Measurements from ENCODE around the gene MAML1. TPM values are rescaled to one million over a fixed set of nuclear protein-coding genes. Genes with fewer than 3 reads are reported as not detected.

Gene MAML1
- total RNA-seq, 1 experiment from 2014 or later, result 34.0 TPM

- peak overlapping the region; percentile 93 for H3K4me2 ChIP-seq
- ChIA-PET POLR2A (ENCODE audit: unreplicated experiment) (interaction anchor here (0.6 to 0.7 kb wide), 4 partner anchors 8 to 185 kb away, joined by 3 to 38 read pairs (median 7); no protein-coding TSS in a partner anchor), CTCF (interaction anchor here (0.6 to 0.7 kb wide), 3 partner anchors 15 to 518 kb away, joined by 3 to 8 read pairs (median 7); no protein-coding TSS in a partner anchor)
- H3K9me3 ChIP-seq (ENCODE audit: insufficient read depth, low read depth), result no peaks in the 10 kb centered on the region
- peaks cover 17% of the 10 kb centered on the region for H3K4me1 ChIP-seq (replicated peaks; ENCODE audit: insufficient read depth)
- H3K4me3 ChIP-seq, result peak overlapping the region; percentile 86
- no peaks in the 10 kb centered on the region for H3K27me3 ChIP-seq (ENCODE audit: insufficient read depth, low read depth)
- peak overlapping the region; percentile 65 for H3K27ac ChIP-seq
- TF ChIP-seq CTCF (conservative IDR thresholded peaks at IDR 0.05), result peak; percentile 54; the same call in 1 of the 2 replicates
- TF ChIP-seq EZH2 (IDR thresholded peaks at IDR 0.05; ENCODE audit: low read depth), result no peak
- peak overlapping the region; percentile 81 for H2AFZ ChIP-seq
- peak; percentile 66 to 93 for DNase-seq
- H4K20me1 ChIP-seq (ENCODE audit: insufficient read depth), result peaks cover 7% of the 10 kb centered on the region
- H3K79me2 ChIP-seq (ENCODE audit: low read depth), result peaks cover 9% of the 10 kb centered on the region; the same call in 1 of the 2 replicates
- BruUV-seq (replicated peaks), result no TSS peak
- intact Hi-C loops (cut with micrococcal nuclease; ENCODE audit: unreplicated experiment), result loop anchor here (1.0 to 5.0 kb wide), 5 partner anchors 10 to 174 kb away; partner anchors contain the start of genes HNRNPH1, MAML1 and MGAT4B
- peaks cover 35% of the 10 kb centered on the region for H3F3A ChIP-seq (ENCODE audit: insufficient read depth, low read depth)
- H3K36me3 ChIP-seq (ENCODE audit: low read depth), result no peaks in the 10 kb centered on the region; the same call in none of the 2 replicates
- no peaks in the 10 kb centered on the region for H3K9me2 ChIP-seq (ENCODE audit: insufficient read depth)
Measured at GRCh38 chr5:179795863-179796833, 63.5 kb downstream of the MAML1 start.

GRCh38 chr5:179796877-179797608 is 64.4 kb downstream of the MAML1 start:
- peak overlapping the region; percentile 86; the same call in 1 of the 2 replicates for H3K4me3 ChIP-seq
- no peak for DNase-seq

GRCh38 chr5:179797741-179798140 is 65.1 kb downstream of the MAML1 start:
- no TSS peak for BruUV-seq (replicated peaks)
- H3K27me3 ChIP-seq (ENCODE audit: insufficient read depth, low read depth), result no peaks in the 10 kb centered on the region
- H4K20me1 ChIP-seq (ENCODE audit: insufficient read depth), result peaks cover 18% of the 10 kb centered on the region
- H3F3A ChIP-seq (ENCODE audit: insufficient read depth, low read depth), result peaks cover 42% of the 10 kb centered on the region
- H3K27ac ChIP-seq, result no peak overlapping the region
- TF ChIP-seq CTCF (conservative IDR thresholded peaks at IDR 0.05) (no peak), EZH2 (IDR thresholded peaks at IDR 0.05; ENCODE audit: low read depth) (no peak)
- H3K79me2 ChIP-seq (ENCODE audit: low read depth), result peaks cover 19% of the 10 kb centered on the region; the same call in 1 of the 2 replicates
- no peak for DNase-seq
- H3K9me3 ChIP-seq (ENCODE audit: insufficient read depth, low read depth), result no peaks in the 10 kb centered on the region
- intact Hi-C loops (cut with micrococcal nuclease; ENCODE audit: unreplicated experiment), result loop anchor here (5.0 kb wide), 2 partner anchors 40 to 175 kb away; partner anchors contain the start of gene HNRNPH1
- H3K4me3 ChIP-seq, result no peak overlapping the region
- ChIA-PET CTCF (interaction anchor here (0.6 kb wide), 1 partner anchor 13 kb away, joined by 3 read pairs; no protein-coding TSS in a partner anchor), POLR2A (ENCODE audit: unreplicated experiment) (interaction anchor here (0.5 to 0.6 kb wide), 2 partner anchors 77 to 1576 kb away, joined by 3 to 11 read pairs; no protein-coding TSS in a partner anchor)
- H2AFZ ChIP-seq, result no peak overlapping the region
- no peaks in the 10 kb centered on the region; the same call in none of the 2 replicates for H3K36me3 ChIP-seq (ENCODE audit: low read depth)
- H3K9me2 ChIP-seq (ENCODE audit: insufficient read depth), result no peaks in the 10 kb centered on the region
- peaks cover 21% of the 10 kb centered on the region for H3K4me1 ChIP-seq (replicated peaks; ENCODE audit: insufficient read depth)
- H3K4me2 ChIP-seq, result no peak overlapping the region

More at GRCh38 chr5:179796877-179797608, 64.4 kb downstream of the MAML1 start:
- Histone ChIP-seq H3K9me2 (ENCODE audit: insufficient read depth) (no peaks in the 10 kb centered on the region), H4K20me1 (ENCODE audit: insufficient read depth) (peaks cover 11% of the 10 kb centered on the region), H3K4me1 (replicated peaks; ENCODE audit: insufficient read depth) (peaks cover 17% of the 10 kb centered on the region), H3K9me3 (ENCODE audit: insufficient read depth, low read depth) (no peaks in the 10 kb centered on the region), H3K27ac (peak overlapping the region; percentile 65), H3F3A (ENCODE audit: insufficient read depth, low read depth) (peaks cover 35% of the 10 kb centered on the region), H3K27me3 (ENCODE audit: insufficient read depth, low read depth) (no peaks in the 10 kb centered on the region), H3K36me3 (ENCODE audit: low read depth) (no peaks in the 10 kb centered on the region; the same call in none of the 2 replicates), H3K79me2 (ENCODE audit: low read depth) (peaks cover 12% of the 10 kb centered on the region; the same call in 1 of the 2 replicates), H2AFZ (no peak overlapping the region), H3K4me2 (peak overlapping the region; percentile 93)
- TSS peak; percentile 73 for BruUV-seq (replicated peaks)
- no peak for TF ChIP-seq EZH2 (IDR thresholded peaks at IDR 0.05; ENCODE audit: low read depth)
- intact Hi-C loops (cut with micrococcal nuclease; ENCODE audit: unreplicated experiment), result loop anchor here (1.0 to 5.0 kb wide), 3 partner anchors 9 to 175 kb away; partner anchors contain the start of genes HNRNPH1 and MGAT4B
- CTCF ChIA-PET, result no interaction called here
- POLR2A ChIA-PET (ENCODE audit: unreplicated experiment), result interaction anchor here (0.5 to 0.6 kb wide), 2 partner anchors 77 to 1575 kb away, joined by 3 to 11 read pairs; no protein-coding TSS in a partner anchor

All from PC-9 (cell line).